Measurements from ENCODE around the gene PPP1R27.

DNA sequence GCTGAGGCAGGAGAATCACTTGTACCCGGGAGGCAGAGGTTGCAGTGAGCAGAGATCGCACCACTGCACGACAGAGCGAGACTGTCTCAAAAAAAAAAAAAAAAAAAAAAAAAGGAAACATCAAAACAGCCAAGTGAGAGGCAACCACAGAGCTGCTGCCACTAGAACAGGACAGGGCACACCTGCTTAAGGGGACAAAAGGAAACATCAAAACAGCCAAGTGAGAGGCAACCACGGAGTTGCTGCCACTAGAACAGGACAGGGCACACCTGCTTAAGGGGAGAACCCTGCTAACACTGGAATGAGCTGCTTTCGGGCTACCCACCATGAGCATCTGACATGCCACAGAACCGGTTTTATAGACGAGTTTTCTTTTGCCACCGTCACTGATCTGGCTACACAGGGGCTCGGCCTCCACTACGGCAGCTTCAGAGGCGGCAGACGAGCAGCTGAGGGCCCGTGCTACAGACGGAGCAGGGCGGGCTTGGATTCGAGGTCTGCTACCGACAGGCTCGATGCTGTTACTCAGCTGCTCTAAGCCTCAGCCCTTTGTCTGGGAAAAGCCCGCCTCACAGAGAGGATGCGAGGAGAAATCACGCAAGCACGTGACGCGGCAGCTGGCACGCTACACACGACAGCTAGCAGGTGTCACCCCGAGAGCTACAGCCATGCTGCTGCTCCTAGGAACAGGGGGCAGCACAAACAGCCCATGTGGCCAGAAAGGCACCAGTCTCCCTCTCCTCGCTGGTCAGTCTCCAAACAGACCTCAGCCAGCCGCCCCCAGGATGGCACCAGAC is 23.5 kb upstream of the PPP1R27 start:
- TF ChIP-seq, protein P1, sequence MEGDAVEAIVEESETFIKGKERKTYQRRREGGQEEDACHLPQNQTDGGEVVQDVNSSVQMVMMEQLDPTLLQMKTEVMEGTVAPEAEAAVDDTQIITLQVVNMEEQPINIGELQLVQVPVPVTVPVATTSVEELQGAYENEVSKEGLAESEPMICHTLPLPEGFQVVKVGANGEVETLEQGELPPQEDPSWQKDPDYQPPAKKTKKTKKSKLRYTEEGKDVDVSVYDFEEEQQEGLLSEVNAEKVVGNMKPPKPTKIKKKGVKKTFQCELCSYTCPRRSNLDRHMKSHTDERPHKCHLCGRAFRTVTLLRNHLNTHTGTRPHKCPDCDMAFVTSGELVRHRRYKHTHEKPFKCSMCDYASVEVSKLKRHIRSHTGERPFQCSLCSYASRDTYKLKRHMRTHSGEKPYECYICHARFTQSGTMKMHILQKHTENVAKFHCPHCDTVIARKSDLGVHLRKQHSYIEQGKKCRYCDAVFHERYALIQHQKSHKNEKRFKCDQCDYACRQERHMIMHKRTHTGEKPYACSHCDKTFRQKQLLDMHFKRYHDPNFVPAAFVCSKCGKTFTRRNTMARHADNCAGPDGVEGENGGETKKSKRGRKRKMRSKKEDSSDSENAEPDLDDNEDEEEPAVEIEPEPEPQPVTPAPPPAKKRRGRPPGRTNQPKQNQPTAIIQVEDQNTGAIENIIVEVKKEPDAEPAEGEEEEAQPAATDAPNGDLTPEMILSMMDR (optimal IDR thresholded peaks at IDR 0.05 in 1 of 3, IDR thresholded peaks at IDR 0.05 in 1 of 3, conservative IDR thresholded peaks at IDR 0.05 in 1 of 3; ENCODE audit: extremely low read depth in 1 of 3, insufficient read depth in 2 of 3, low read length in 3 of 3), result no peak
- no peak for TF ChIP-seq EZH2 (IDR thresholded peaks at IDR 0.05; ENCODE audit: low read length)

Data from keratinocyte (primary cell).